ENCODE results near the gene MYBPC2.

DNA sequence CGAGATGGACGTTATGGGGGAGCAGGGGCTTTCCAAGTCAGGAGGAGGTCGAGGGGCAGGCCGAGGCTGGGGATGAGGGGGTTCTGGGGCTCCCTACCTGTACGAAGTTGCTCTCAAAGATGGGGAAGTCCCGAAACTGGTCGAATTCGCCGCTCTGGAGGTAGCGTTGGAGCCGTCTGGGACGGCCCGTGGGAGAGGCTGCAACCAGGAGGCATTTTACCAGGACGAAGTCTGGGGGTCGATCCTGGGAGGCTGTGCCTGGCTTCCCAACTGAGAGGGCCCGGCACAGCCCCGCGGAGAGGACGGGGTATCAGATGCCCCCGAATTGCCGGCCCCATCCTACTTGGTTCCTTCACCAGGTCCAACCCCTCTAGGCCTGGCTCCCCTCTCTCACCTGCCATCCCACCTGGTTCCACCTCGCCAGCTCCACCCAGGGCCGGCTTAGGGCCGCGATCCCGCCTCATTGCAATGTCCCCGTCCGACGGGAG is 43.1 kb downstream of the MYBPC2 start:
- TF ChIP-seq, protein P1, sequence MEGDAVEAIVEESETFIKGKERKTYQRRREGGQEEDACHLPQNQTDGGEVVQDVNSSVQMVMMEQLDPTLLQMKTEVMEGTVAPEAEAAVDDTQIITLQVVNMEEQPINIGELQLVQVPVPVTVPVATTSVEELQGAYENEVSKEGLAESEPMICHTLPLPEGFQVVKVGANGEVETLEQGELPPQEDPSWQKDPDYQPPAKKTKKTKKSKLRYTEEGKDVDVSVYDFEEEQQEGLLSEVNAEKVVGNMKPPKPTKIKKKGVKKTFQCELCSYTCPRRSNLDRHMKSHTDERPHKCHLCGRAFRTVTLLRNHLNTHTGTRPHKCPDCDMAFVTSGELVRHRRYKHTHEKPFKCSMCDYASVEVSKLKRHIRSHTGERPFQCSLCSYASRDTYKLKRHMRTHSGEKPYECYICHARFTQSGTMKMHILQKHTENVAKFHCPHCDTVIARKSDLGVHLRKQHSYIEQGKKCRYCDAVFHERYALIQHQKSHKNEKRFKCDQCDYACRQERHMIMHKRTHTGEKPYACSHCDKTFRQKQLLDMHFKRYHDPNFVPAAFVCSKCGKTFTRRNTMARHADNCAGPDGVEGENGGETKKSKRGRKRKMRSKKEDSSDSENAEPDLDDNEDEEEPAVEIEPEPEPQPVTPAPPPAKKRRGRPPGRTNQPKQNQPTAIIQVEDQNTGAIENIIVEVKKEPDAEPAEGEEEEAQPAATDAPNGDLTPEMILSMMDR (IDR thresholded peaks at IDR 0.05; ENCODE audit: insufficient read depth, low read length, poor library complexity, severe bottlenecking): no peak
- no peak for TF ChIP-seq EZH2phosphoT487 (conservative IDR thresholded peaks at IDR 0.05; ENCODE audit: low read length)
